ENCODE measurements around the gene NMRK1. TPM values are rescaled to one million over a fixed set of nuclear protein-coding genes. Genes with fewer than 3 reads are reported as not detected.

Gene NMRK1
- total RNA-seq, 1 donor from 2014 or later: 22.0 TPM

GRCh38 chr9:75085640-75086039 is 2.3 kb downstream of the NMRK1 start:
- intact Hi-C loops (cut with DNase I): loop anchor here (5.0 to 10.0 kb wide), 2 partner anchors 809 to 1307 kb away; partner anchors contain the start of genes PCSK5 and RFK
- H3K27ac ChIP-seq: no peak overlapping the region

GRCh38 chr9:75084081-75084672 is 3.8 kb downstream of the NMRK1 start:
- TF ChIP-seq CTCF (IDR thresholded peaks at IDR 0.05): no peak
- peaks cover 11 to 15% of the 10 kb centered on the region in 2 donors for H3K36me3 ChIP-seq
- H3K4me1 ChIP-seq: peaks cover 4% of the 10 kb centered on the region in 2 donors
- no peak for DNase-seq (ENCODE audit: low spot score in 2 of 2)
- H3K27me3 ChIP-seq: no peaks in the 10 kb centered on the region
- no peak overlapping the region for H3K4me3 ChIP-seq
- intact Hi-C loops (cut with DNase I): loop anchor here (10.0 kb wide), 1 partner anchor 811 kb away; the partner anchor contains the start of gene PCSK5
- no peak overlapping the region for H3K27ac ChIP-seq
- no peaks in the 10 kb centered on the region for H3K9me3 ChIP-seq

More at GRCh38 chr9:75085640-75086039, 2.3 kb downstream of the NMRK1 start:
- Histone ChIP-seq H3K4me3 (peak overlapping the region in 1 of 2 donors; percentile 99), H3K4me1 (peaks cover 6 to 12% of the 10 kb centered on the region in 2 donors), H3K27me3 (no peaks in the 10 kb centered on the region), H3K36me3 (peaks cover 5 to 8% of the 10 kb centered on the region in 2 donors), H3K9me3 (no peaks in the 10 kb centered on the region)
- no peak for TF ChIP-seq CTCF (IDR thresholded peaks at IDR 0.05)
- DNase-seq (ENCODE audit: low spot score in 2 of 2): no peak

GRCh38 chr9:75083188-75083970 is 4.6 kb downstream of the NMRK1 start:
- no peak overlapping the region for H3K4me3 ChIP-seq
- peaks cover 11 to 15% of the 10 kb centered on the region in 2 donors for H3K36me3 ChIP-seq
- intact Hi-C loops (cut with DNase I): loop anchor here (10.0 kb wide), 1 partner anchor 811 kb away; the partner anchor contains the start of gene PCSK5
- H3K27ac ChIP-seq: no peak overlapping the region
- no peak for DNase-seq (ENCODE audit: low spot score in 2 of 2)
- peaks cover 2 to 4% of the 10 kb centered on the region in 2 donors for H3K4me1 ChIP-seq
- H3K27me3 ChIP-seq: no peaks in the 10 kb centered on the region
- no peaks in the 10 kb centered on the region for H3K9me3 ChIP-seq
- no peak for TF ChIP-seq CTCF (IDR thresholded peaks at IDR 0.05)

- Histone ChIP-seq H3K4me1 (peaks cover 2 to 4% of the 10 kb centered on the region in 2 donors), H3K36me3 (peaks cover 11 to 20% of the 10 kb centered on the region in 2 donors), H3K27ac (no peak overlapping the region), H3K9me3 (no peaks in the 10 kb centered on the region), H3K27me3 (no peaks in the 10 kb centered on the region), H3K4me3 (no peak overlapping the region)
- DNase-seq (ENCODE audit: low spot score in 2 of 2): no peak
- no peak for TF ChIP-seq CTCF (IDR thresholded peaks at IDR 0.05)
- intact Hi-C loops (cut with DNase I): loop anchor here (10.0 kb wide), 1 partner anchor 813 kb away; the partner anchor contains the start of gene PCSK5
These were observed 6.3 kb downstream of the NMRK1 start for GRCh38 chr9:75081632-75082031.

GRCh38 chr9:75072895-75073294 is 15.1 kb downstream of the NMRK1 start:
- Histone ChIP-seq H3K36me3 (peaks cover 5 to 17% of the 10 kb centered on the region in 2 donors), H3K4me1 (no peaks in the 10 kb centered on the region), H3K27ac (no peak overlapping the region), H3K27me3 (no peaks in the 10 kb centered on the region), H3K9me3 (no peaks in the 10 kb centered on the region), H3K4me3 (no peak overlapping the region)
- TF ChIP-seq CTCF (IDR thresholded peaks at IDR 0.05): no peak
- no peak for DNase-seq (ENCODE audit: low spot score in 2 of 2)
- intact Hi-C loops (cut with DNase I): no loop called here
